Duodenal mucosa (tissue), 2 donors: ENCODE measurements around the gene PPP6R1.

ENCODE experiments used
- H3K27ac ChIP-seq: one replicate; pipeline ENCODE4 v1.7.0; 2013; ENCODE audit warnings: low read depth, low read length
- H3K27me3 ChIP-seq, 2 donors: one replicate each; pipeline ENCODE4 v1.7.0; 2013; ENCODE audit warnings: low read length in 2 of 2, control low read depth in 1 of 2; ENCODE audit not compliant: insufficient read depth in 2 of 2, control insufficient read depth in 1 of 2
- H3K36me3 ChIP-seq, 2 donors: one replicate each; pipeline ENCODE4 v1.7.0; 2013; ENCODE audit warnings: low read length in 2 of 2, control low read depth in 1 of 2; ENCODE audit not compliant: insufficient read depth in 2 of 2, control insufficient read depth in 1 of 2
- H3K4me1 ChIP-seq, 2 donors: one replicate each; pipeline ENCODE4 v1.7.0; 2013; ENCODE audit warnings: low read length in 2 of 2, control low read depth in 1 of 2; ENCODE audit not compliant: insufficient read depth in 2 of 2, control insufficient read depth in 1 of 2
- H3K4me3 ChIP-seq, 2 donors: one replicate each; pipeline ENCODE4 v1.7.0; 2013; ENCODE audit warnings: low read length in 2 of 2, low read depth in 1 of 2
- H3K9ac ChIP-seq, 2 donors: one replicate each; pipeline ENCODE4 v1.7.0; 2013; ENCODE audit warnings: low read length in 2 of 2, low read depth in 1 of 2
- H3K9me3 ChIP-seq, 2 donors: one replicate each; pipeline ENCODE4 v1.7.0; 2013; ENCODE audit warnings: low read length in 2 of 2, control low read depth in 1 of 2; ENCODE audit not compliant: control insufficient read depth in 1 of 2

PPP6R1 gene

DNA sequence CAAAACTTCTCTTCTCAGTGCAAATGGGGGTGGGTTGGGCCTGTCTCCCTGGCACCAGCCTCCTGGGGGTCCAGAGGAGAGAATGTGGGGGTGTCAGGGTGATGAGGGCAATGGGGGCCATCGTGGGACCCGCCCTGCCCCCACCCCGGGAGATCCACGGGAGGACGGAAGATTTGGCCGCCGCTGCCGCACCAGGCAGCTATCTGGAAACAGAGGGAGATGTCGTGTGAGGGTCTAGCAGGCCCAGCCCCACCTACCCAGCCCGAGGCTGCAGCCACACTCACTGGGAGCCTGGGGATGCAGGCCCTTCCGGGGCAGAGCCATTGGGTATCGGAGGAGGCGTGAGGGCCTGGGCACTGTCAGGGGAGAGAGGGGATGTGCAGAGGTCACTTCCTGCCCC, 28.5 kb downstream of the PPP6R1 start:
- H3K4me1 ChIP-seq = peaks cover 13 to 19% of the 10 kb centered on the region in 2 donors
- H3K4me3 ChIP-seq = no peak overlapping the region
- H3K27me3 ChIP-seq = no peaks in the 10 kb centered on the region
- no peaks in the 10 kb centered on the region for H3K9me3 ChIP-seq
- no peak overlapping the region for H3K9ac ChIP-seq
- no peak overlapping the region for H3K27ac ChIP-seq
- peaks cover 21 to 80% of the 10 kb centered on the region in 2 donors for H3K36me3 ChIP-seq

DNA sequence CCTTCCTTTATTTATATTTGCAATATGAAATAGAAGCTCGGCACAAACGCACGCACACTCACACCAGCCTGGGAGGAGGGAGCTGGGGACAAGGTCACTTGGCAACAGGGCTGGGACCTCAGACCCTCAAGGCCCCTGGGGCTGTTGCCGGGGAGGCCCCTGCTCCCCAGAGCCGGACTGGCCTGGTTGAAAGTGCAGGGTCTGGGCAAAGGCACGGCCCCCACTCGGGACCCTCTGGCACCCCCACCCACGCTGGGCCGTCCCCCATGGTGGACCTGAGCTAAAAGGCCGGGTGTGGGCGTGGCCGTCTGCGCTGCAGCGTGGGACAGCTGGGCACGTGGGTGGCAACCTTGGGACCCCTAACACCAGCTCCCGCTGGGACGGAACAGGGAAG, 29.0 kb downstream of the PPP6R1 start:
- H3K36me3 ChIP-seq = peaks cover 18 to 78% of the 10 kb centered on the region in 2 donors
- no peaks in the 10 kb centered on the region for H3K9me3 ChIP-seq
- H3K9ac ChIP-seq = no peak overlapping the region
- peaks cover 13 to 19% of the 10 kb centered on the region in 2 donors for H3K4me1 ChIP-seq
- no peaks in the 10 kb centered on the region for H3K27me3 ChIP-seq
- no peak overlapping the region for H3K27ac ChIP-seq
- no peak overlapping the region for H3K4me3 ChIP-seq

GRCh38 chr19:55229145-55229788, 29.6 kb downstream of the PPP6R1 start:
- Histone ChIP-seq H3K4me3 (peak overlapping the region; percentile 21 to 23), H3K27ac (no peak overlapping the region), H3K27me3 (no peaks in the 10 kb centered on the region), H3K36me3 (peaks cover 13 to 73% of the 10 kb centered on the region in 2 donors), H3K4me1 (peaks cover 13 to 19% of the 10 kb centered on the region in 2 donors), H3K9ac (peak overlapping the region in 1 of 2 donors; percentile 38), H3K9me3 (no peaks in the 10 kb centered on the region)

DNA sequence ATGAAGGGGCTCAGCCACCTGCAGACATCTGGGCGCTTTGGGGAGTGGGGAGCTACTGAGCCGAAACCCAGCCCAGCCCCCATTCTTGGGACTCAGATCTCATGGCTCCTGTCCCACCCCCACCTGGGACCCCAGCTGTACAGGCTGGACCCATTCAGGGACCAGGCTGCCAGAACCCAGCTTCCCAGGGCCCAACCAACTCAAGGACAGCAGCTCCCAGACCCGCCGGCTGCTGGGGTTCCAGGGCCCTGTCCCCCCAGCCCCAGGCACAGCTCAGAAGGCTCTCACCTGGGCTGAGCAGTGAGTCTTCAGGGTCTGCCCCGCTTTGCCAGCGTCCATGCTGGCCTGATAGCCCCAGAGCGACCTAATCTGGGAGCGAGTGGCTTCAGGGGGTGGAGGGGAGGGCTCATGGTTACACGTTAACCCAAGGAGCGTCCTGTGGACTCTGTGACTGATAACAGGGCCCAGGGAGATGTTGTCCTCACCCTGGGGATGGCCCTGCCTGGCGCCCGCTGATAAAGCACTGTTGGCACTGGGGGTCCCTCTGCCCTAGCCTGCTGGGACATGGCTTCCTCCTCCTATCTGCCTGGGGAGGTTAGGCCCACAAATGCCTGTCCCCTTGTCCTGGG, 30.3 kb downstream of the PPP6R1 start, which contains the start of gene TMEM86B:
Gene TMEM86B, minus strand, starts transcription at position 361 of the 629 bp plus-strand sequence. Its CDS starts 22 bp downstream, at position 339.
- H3K27ac ChIP-seq = no peak within 1 kb of the TSS
- H3K4me1 ChIP-seq = peaks cover 13 to 19% of the 10 kb centered on the region in 2 donors
- peak within 1 kb of the TSS in 1 of 2 donors; percentile 38 for H3K9ac ChIP-seq
- H3K4me3 ChIP-seq = peak within 1 kb of the TSS; percentile 23 to 36
- no peaks in the 10 kb centered on the region for H3K9me3 ChIP-seq
- H3K27me3 ChIP-seq = no peaks in the 10 kb centered on the region
- H3K36me3 ChIP-seq = peaks cover 11 to 72% of the 10 kb centered on the region in 2 donors

- Histone ChIP-seq H3K4me1 (peaks cover 13 to 19% of the 10 kb centered on the region in 2 donors), H3K27me3 (no peaks in the 10 kb centered on the region), H3K36me3 (peaks cover 7 to 69% of the 10 kb centered on the region in 2 donors), H3K9me3 (no peaks in the 10 kb centered on the region), H3K27ac (no peak overlapping the region), H3K9ac (no peak overlapping the region), H3K4me3 (peak overlapping the region in 1 of 2 donors; percentile 36)
These were observed 30.8 kb downstream of the PPP6R1 start for GRCh38 chr19:55228015-55228391.

GRCh38 chr19:55227241-55228014, 31.4 kb downstream of the PPP6R1 start:
- Histone ChIP-seq H3K27ac (no peak overlapping the region), H3K9me3 (no peaks in the 10 kb centered on the region), H3K36me3 (peaks cover 7 to 63% of the 10 kb centered on the region in 2 donors), H3K27me3 (no peaks in the 10 kb centered on the region), H3K4me3 (no peak overlapping the region), H3K4me1 (peaks cover 13 to 19% of the 10 kb centered on the region in 2 donors), H3K9ac (no peak overlapping the region)

- no peaks in the 10 kb centered on the region for H3K27me3 ChIP-seq
- no peak overlapping the region for H3K27ac ChIP-seq
- H3K4me1 ChIP-seq = peaks cover 13 to 19% of the 10 kb centered on the region in 2 donors
- H3K36me3 ChIP-seq = peaks cover 1 to 57% of the 10 kb centered on the region in 2 donors
- no peak overlapping the region for H3K4me3 ChIP-seq
- H3K9me3 ChIP-seq = no peaks in the 10 kb centered on the region
- no peak overlapping the region for H3K9ac ChIP-seq
These were observed 32.0 kb downstream of the PPP6R1 start for GRCh38 chr19:55226788-55227187.

DNA sequence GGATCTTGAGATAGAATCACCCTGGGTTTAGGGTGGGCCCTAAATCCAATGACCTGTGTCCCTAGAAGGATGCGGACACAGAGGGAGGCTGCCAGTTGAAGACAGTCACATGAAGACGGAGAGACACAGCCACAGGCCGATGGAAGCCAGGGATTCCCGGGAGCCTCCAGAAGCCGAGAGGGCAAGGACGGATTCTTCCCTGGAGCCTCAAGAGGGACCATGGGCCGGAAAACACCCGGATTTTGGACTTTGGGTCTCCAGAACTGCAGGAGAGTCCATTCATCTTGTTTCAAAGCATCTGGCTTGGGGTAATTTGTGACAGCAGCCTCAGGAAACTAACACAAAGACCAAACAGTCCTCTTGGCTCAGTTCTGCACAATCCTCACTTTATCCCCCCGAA, 32.5 kb downstream of the PPP6R1 start:
- Histone ChIP-seq H3K4me1 (peaks cover 13 to 19% of the 10 kb centered on the region in 2 donors), H3K27me3 (no peaks in the 10 kb centered on the region), H3K4me3 (no peak overlapping the region), H3K27ac (no peak overlapping the region), H3K9ac (no peak overlapping the region), H3K9me3 (no peaks in the 10 kb centered on the region), H3K36me3 (peaks cover 0 to 52% of the 10 kb centered on the region in 2 donors)

DNA sequence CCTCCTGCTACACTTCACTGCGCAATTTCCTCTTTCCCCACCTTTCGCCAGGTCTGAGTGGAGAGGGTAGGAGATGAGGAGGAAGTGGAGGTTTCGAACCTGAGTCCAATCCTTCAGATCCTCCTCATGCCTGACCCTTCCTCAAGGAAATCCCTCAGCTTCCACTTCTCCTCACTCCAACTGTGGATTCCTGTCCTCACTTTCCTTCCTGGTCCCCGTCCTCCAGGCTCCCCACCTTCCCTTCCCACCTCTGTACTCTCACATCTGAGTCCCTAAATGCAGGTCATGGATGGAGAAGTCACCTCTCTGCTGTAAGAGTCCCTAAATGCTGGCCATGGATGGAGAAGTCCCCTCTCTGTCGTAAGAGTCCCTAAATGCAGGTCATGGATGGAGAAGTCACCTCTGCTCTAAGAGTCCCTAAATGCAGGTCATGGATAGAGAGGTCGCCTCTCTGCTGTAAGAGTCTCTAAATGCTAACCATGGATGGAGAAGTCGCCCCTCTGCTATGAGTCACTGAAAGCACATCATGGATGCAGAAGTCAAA, 33.3 kb downstream of the PPP6R1 start:
- no peaks in the 10 kb centered on the region for H3K27me3 ChIP-seq
- peaks cover 0 to 46% of the 10 kb centered on the region in 2 donors for H3K36me3 ChIP-seq
- no peak overlapping the region for H3K4me3 ChIP-seq
- H3K4me1 ChIP-seq = peaks cover 13 to 19% of the 10 kb centered on the region in 2 donors
- no peaks in the 10 kb centered on the region for H3K9me3 ChIP-seq
- no peak overlapping the region for H3K9ac ChIP-seq
- H3K27ac ChIP-seq = no peak overlapping the region
